Osteoblast (primary cell): Measurements from ENCODE around the gene MYOZ2. TPM values are rescaled to one million over a fixed set of nuclear protein-coding genes. Genes with fewer than 3 reads are reported as not detected.

Source experiments
- DNase-seq: peaks from one replicate; pipeline ENCODE4 v3.0.0; 2011; ENCODE audit warnings: low spot score, mixed read lengths; ENCODE audit not compliant: insufficient read length; ENCODE audit errors: missing footprints
- H2AFZ ChIP-seq: 2 replicates; pipeline ENCODE4 v1.6.0; 2011; ENCODE audit warnings: mild to moderate bottlenecking, low read length
- H3K27ac ChIP-seq: 2 replicates; pipeline ENCODE4 v1.5.1; 2011; ENCODE audit warnings: mild to moderate bottlenecking, low read depth, low read length, moderate library complexity
- H3K27me3 ChIP-seq: 2 replicates; pipeline ENCODE4 v1.6.0; 2012; ENCODE audit warnings: mild to moderate bottlenecking, control low read depth, inconsistent platforms, low read length, moderate library complexity; ENCODE audit not compliant: insufficient read depth
- H3K36me3 ChIP-seq: 2 replicates; pipeline ENCODE4 v1.5.1; 2011; ENCODE audit warnings: mild to moderate bottlenecking, low read length, control low read depth, moderate library complexity; ENCODE audit not compliant: insufficient read depth
- H3K4me1 ChIP-seq: 2 replicates; pipeline ENCODE4 v1.5.1; 2011; ENCODE audit warnings: mild to moderate bottlenecking, low read length, control low read depth, moderate library complexity; ENCODE audit not compliant: insufficient read depth
- H3K4me2 ChIP-seq: 2 replicates; pipeline ENCODE4 v1.6.0; 2011; ENCODE audit warnings: mild to moderate bottlenecking, low read length; ENCODE audit not compliant: insufficient read depth
- H3K4me3 ChIP-seq: fragments of 200-600 bp; sonication (generic); 3 replicates; pipeline ENCODE4 v1.5.1; 2012; ENCODE audit warnings: mild to moderate bottlenecking, low read length, inconsistent platforms; ENCODE audit not compliant: insufficient read depth
- H3K79me2 ChIP-seq: 2 replicates; pipeline ENCODE4 v1.6.0; 2012; ENCODE audit warnings: mild to moderate bottlenecking, low read length, control low read depth, inconsistent platforms; ENCODE audit not compliant: insufficient read depth
- H3K9me3 ChIP-seq: 2 replicates; pipeline ENCODE4 v1.5.1; 2011; ENCODE audit warnings: low read depth, low read length, control low read depth
- H4K20me1 ChIP-seq: 2 replicates; pipeline ENCODE4 v1.6.0; 2012; ENCODE audit warnings: mild to moderate bottlenecking, low read length, control low read depth; ENCODE audit not compliant: insufficient read depth
- total RNA-seq: library from RNA; depleted of rRNA; stranded (reverse); fragments of >200 nt; gene quantifications from 2 replicates; pipeline ENCODE4 v1.2.3, GENCODE V29; 2012
- TF ChIP-seq, protein P1 (sequence below): IDR thresholded peaks from 2 replicates; pipeline ENCODE4 v1.5.1; 2011; ENCODE audit warnings: mild to moderate bottlenecking, low read depth, low read length, moderate library complexity; ENCODE audit errors: extremely low read depth

MYOZ2 gene
- total RNA-seq, 1 donor = 0.36 TPM

DNA sequence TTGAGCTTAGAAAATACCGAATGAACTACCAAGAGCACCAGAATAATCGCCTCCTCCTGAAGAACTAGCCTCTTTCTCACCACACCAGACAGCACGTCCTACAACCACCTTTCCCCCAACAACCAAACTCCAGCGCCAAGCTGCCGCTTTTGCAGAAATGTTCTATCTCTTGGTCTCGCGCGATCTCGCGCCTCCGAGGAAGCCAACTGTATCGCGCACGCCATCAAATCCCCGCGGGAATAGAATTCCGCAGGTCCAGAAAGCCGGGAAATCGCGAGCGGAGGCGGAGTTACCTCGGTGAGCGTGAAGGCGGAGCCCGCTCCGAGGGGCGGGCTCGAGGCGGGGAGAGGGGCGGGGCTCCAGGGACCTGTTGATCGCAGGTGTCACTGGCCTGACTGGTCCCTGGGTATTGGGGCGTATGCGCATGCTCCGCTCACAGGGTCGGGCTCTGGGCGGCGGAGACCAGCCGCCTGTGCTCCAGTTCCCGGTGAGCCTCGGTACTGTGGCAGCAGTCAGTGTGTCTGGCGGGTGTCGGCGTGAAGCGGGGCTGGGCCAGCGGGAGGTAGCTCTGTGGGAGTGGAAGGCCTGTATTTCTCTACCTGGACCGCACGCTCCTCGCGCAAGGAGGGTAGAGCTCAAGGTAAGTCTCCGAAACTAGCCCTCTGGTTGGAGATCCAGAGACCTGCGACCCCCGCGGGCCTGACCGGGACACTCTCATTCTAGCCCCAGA is 76.8 kb downstream of the MYOZ2 start, which contains the start of gene USP53:
USP53 (plus strand) TSS at position 480 of the 730 bp plus-strand sequence. CDS start 27,047 bp downstream, outside the sequence.
- no peaks in the 10 kb centered on the region for H4K20me1 ChIP-seq
- H3K4me3 ChIP-seq = peak within 1 kb of the TSS; percentile 87
- DNase-seq = peak; percentile 91
- H3K4me1 ChIP-seq = peaks cover 31% of the 10 kb centered on the region
- H2AFZ ChIP-seq = peak within 1 kb of the TSS; percentile 94
- H3K27me3 ChIP-seq = no peaks in the 10 kb centered on the region
- peaks cover 2% of the 10 kb centered on the region for H3K36me3 ChIP-seq
- no peaks in the 10 kb centered on the region for H3K9me3 ChIP-seq
- TF ChIP-seq, protein P1, sequence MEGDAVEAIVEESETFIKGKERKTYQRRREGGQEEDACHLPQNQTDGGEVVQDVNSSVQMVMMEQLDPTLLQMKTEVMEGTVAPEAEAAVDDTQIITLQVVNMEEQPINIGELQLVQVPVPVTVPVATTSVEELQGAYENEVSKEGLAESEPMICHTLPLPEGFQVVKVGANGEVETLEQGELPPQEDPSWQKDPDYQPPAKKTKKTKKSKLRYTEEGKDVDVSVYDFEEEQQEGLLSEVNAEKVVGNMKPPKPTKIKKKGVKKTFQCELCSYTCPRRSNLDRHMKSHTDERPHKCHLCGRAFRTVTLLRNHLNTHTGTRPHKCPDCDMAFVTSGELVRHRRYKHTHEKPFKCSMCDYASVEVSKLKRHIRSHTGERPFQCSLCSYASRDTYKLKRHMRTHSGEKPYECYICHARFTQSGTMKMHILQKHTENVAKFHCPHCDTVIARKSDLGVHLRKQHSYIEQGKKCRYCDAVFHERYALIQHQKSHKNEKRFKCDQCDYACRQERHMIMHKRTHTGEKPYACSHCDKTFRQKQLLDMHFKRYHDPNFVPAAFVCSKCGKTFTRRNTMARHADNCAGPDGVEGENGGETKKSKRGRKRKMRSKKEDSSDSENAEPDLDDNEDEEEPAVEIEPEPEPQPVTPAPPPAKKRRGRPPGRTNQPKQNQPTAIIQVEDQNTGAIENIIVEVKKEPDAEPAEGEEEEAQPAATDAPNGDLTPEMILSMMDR = no peak
- H3K4me2 ChIP-seq = peak within 1 kb of the TSS; percentile 99
- peaks cover 44% of the 10 kb centered on the region for H3K79me2 ChIP-seq
- H3K27ac ChIP-seq = peak within 1 kb of the TSS; percentile 97

DNA sequence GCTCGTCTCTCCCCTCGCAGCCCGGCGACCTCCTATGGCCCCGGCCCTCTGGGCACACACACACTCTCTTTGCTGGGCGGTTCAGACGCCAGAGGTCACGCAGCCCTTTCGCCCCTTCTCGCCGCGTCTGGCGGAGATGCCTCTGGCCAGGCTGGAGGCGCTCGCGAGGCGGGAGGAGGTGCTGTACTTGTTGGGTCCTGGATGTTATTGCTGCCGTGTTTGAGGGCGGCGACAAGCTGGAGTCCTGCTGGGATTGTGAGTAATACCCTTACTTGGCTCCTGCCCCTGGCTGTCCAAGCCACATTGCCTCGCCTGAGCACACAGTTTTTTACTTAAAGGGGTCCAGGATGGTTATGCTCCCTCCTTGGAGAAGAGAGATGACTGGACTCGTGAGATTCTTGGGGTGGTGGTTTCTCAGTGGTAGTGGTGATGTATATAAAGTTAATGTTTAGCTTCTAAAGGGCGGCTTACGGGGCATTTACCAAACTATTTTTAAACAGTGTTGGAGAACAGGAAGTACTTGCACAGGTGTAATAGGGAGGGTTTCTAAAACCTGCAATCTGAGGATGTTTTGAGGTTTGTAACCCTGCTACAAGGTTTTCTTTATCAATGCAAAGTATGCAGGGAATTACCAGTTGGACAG is 77.5 kb downstream of the MYOZ2 start:
- Histone ChIP-seq H4K20me1 (no peaks in the 10 kb centered on the region), H2AFZ (peak overlapping the region; percentile 94), H3K4me3 (peak overlapping the region; percentile 87), H3K4me1 (peaks cover 30% of the 10 kb centered on the region), H3K79me2 (peaks cover 50% of the 10 kb centered on the region), H3K27ac (peak overlapping the region; percentile 97), H3K36me3 (peaks cover 8% of the 10 kb centered on the region), H3K4me2 (peak overlapping the region; percentile 99), H3K27me3 (no peaks in the 10 kb centered on the region), H3K9me3 (no peaks in the 10 kb centered on the region)
- TF ChIP-seq, protein P1 = peak; percentile 37
- DNase-seq = peak; percentile 89

DNA sequence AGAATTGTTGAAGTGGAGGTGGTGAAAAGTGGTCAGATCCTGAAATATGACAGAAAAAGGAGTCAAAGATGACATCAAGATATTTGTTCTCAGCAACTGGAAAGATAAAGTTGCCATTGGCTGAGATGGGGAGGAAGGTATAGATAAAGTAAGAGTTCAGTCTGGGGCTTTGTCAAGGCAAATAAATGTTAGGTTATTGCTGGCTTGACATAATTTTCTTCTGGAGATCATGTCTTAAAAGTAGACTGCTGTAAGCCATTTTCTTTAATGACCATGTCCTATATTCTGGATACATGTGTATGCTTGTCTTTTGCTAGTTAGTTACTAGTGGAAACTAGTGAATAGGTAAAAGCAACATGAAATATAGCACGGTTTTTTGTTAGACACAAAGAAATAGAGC is 82.5 kb downstream of the MYOZ2 start:
- no peaks in the 10 kb centered on the region for H3K27me3 ChIP-seq
- H3K9me3 ChIP-seq = no peaks in the 10 kb centered on the region
- TF ChIP-seq, protein P1 = no peak
- H3K36me3 ChIP-seq = peaks cover 15% of the 10 kb centered on the region
- H4K20me1 ChIP-seq = no peaks in the 10 kb centered on the region
- H2AFZ ChIP-seq = no peak overlapping the region
- no peak overlapping the region for H3K4me2 ChIP-seq
- H3K4me1 ChIP-seq = peaks cover 18% of the 10 kb centered on the region
- no peak for DNase-seq
- H3K4me3 ChIP-seq = no peak overlapping the region
- no peak overlapping the region for H3K27ac ChIP-seq
- peaks cover 64% of the 10 kb centered on the region for H3K79me2 ChIP-seq

DNA sequence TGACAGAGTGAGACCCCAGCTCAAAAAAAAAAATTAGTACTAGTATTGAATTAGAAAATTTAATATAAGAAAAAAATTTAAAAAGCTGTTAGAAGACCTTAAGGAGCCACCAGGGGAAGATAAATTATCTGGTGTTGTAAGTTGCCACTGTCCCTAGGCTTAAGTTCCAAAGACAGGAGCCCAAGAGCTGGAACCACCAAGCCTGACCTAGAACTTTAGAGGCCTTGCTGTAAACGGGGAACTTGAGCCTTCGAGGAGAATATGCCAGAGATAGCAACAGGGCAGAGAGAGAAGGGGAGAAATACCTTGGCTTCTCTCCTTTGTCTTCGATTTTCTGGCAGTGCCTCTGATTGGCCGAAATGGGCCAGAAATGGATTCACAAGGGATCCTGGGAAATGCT is 85.8 kb downstream of the MYOZ2 start:
- H3K4me3 ChIP-seq = no peak overlapping the region
- no peaks in the 10 kb centered on the region for H3K27me3 ChIP-seq
- H3K27ac ChIP-seq = no peak overlapping the region
- no peak overlapping the region for H3K4me2 ChIP-seq
- H3K4me1 ChIP-seq = peaks cover 7% of the 10 kb centered on the region
- no peak overlapping the region for H2AFZ ChIP-seq
- no peaks in the 10 kb centered on the region for H3K9me3 ChIP-seq
- H4K20me1 ChIP-seq = no peaks in the 10 kb centered on the region
- no peak for DNase-seq
- peaks cover 15% of the 10 kb centered on the region for H3K36me3 ChIP-seq
- H3K79me2 ChIP-seq = peaks cover 34% of the 10 kb centered on the region
- TF ChIP-seq, protein P1 = no peak
